Stimulated activated CD8-positive, alpha-beta memory T cell treated with anti-CD3 and anti-CD28 coated beads, Interleukin-15, amount 100 ng/mL, for 48 hours (primary cell): ENCODE measurements around the gene PTGDS.

ENCODE experiments used
- DNase-seq, 2 donors: peaks; one replicate each; pipeline ENCODE4 v3.0.0-alpha.2; 2020; ENCODE audit warnings: low read depth in 2 of 2

PTGDS gene

GRCh38 chr9:136973618-136974617, 3.4 kb upstream of the PTGDS start:
- DNase-seq, result no peak

DNA sequence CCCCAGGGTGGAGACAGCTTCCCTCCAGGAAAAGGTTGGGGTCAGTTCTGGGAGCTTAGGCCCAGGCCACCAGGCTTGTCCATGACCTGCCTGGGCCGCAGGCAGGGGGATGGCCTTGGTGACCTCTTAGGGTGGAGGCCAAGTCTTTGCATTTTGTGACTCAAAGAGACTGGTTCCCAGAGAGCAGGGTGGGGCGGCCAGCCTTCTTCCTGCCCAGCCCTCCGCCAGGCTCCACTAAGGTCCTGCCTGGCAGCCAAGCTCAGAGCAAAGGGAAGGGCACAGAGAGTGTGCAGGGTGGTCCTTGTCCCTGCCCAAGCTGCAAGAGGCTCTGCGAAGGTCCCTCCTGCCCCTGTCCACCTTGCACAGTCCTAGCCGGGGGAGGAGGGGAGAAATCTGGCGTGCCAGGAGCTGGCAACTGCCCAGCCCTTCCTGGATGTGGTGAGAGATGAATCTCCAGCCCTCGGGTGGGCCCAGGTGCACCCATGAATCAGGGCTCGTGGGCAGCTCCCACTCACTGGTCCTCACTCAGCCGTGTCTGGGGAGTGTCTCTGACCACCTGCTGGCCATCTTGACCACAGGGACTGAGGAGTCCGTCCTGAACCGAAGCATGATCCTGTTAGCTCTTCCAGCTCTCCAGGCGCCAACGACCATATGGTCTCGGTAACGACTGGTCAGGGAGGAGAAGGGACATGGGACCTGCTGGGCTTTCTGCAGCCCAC, 2.3 kb upstream of the PTGDS start:
- no peak for DNase-seq

GRCh38 chr9:136975644-136976043, 1.7 kb upstream of the PTGDS start:
- DNase-seq, result peak in 1 of 2 donors; percentile 19

DNA sequence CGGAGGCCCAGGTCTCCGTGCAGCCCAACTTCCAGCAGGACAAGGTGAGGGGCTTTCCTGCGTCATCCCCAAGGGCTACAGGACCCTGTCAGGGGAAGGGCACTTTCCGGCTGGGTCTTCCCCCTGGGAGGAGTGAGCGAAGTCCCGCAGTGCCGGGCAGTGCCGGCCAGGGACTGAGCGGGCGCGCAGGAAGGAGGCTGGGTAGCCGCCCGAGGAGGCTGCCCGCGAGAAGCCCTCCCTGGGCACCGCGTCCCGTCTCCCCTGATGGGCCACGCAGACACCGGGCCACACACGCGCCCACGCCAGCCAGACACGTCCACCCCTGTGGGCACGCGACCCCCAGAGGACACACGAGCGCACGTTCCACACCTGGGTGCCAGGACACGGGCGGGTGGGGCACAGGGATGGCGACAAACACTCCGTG, 357 bp downstream of the PTGDS start:
- no peak for DNase-seq

GRCh38 chr9:136978073-136978864, 965 bp downstream of the PTGDS start:
- DNase-seq, result peak in 1 of 2 donors; percentile 47

- no peak for DNase-seq
These were observed 1.7 kb downstream of the PTGDS start for GRCh38 chr9:136978865-136979544.

- DNase-seq, result no peak
These were observed 2.7 kb downstream of the PTGDS start for GRCh38 chr9:136979769-136980587.

DNA sequence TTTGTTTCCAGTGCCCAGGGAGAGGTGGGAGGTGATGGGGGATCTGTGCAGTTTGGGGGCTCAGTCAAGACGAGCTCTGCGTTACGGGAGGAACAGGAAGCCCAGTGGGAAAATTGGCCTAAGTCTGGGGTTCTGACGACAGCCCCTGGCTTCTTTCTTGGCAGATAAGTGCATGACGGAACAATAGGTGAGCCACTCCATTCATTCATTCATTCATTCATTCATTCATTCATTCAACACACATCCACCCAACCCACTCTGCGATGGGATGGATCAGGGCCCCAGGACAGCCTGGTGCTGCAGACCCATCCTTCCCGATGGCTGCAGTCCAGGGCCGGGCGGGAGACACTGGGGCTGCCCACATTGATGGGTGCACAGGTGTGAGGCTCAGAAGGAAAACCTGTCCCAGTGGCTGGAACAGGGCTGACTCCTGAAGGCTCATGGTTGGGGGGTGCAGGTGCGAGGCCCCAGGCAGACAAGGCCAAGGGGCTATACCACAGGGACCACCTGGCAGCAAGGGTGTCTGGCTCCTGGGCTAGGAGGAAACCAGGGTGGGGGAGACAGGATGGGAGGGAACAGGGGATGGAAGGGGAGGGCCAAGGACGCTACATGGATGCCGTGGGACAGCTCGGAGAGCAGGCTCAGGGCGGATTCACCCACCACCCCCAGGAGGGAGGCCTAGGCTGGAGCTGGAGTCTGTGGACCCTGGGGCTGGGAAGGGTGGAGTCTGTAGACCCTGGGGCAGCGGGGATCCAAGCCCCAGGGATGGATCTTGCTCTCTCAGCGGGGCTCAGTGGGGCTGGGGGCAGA, 3.6 kb downstream of the PTGDS start:
- no peak for DNase-seq

DNA sequence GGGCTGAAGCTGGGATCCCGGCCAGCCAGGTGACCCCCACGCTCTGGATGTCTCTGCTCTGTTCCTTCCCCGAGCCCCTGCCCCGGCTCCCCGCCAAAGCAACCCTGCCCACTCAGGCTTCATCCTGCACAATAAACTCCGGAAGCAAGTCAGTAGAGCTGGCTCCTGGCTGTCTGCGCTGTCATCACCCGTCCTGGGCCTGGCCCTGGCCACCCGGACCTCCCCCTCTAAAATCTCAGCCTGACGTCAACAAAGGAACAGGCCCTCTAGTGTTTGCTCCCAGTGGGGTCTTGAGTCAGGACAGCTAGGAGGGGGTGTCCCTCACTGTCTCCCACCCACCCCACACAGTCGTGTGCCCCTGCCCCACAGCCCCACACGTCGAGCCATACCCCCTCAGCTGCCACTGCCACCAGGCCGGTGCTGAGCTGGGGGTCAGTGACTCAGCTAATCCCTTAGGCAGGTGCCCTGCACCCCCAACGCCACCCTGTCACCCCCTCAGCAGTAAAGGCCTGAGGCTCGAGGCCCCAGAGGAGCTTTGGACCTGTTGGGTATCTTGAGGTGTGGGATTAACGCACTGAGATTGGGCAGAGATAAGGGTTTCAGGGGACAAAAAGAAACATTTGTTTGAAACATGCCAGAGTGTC, 4.4 kb downstream of the PTGDS start:
- DNase-seq, result no peak

- no peak for DNase-seq
These were observed 5.1 kb downstream of the PTGDS start, which contains the start of gene LCNL1 for GRCh38 chr9:136982232-136983051. LCNL1 (plus strand) TSS chr9:136982993; CDS start chr9:136983587, 594 bp downstream.

- no peak for DNase-seq
These were observed 5.9 kb downstream of the PTGDS start for GRCh38 chr9:136983167-136983566.

DNA sequence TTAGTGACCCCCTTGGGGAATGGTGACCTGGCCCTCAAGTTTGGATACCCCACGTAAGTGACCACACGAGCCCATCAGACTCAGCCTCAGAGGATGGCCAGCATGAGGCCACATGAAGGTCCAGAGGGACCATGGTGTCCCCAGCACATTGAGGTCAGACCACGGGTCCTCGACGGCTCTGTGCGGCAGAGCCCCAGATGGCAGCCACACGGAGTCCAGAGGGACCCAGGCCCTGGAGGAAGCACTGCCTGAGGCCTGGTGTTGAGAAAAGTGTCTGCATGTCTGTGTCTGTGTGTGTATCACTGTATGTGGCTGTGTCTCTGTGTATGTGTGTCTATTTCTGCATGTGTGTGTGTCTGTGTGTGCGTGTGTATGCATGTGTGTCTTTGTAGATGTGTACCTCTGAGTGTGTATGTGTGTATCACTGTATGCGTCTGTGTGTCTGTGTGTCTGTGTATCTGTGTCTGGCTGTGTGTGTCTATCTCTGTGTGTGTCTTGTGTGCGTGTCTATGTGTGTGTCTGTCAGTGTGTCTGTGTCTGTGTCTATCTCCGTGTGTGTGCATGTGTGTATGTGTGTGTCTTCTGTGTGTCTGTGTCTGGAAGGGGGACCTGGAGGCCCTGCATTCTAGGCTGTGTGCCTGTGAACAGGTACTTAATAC, 6.5 kb downstream of the PTGDS start:
- no peak for DNase-seq

DNA sequence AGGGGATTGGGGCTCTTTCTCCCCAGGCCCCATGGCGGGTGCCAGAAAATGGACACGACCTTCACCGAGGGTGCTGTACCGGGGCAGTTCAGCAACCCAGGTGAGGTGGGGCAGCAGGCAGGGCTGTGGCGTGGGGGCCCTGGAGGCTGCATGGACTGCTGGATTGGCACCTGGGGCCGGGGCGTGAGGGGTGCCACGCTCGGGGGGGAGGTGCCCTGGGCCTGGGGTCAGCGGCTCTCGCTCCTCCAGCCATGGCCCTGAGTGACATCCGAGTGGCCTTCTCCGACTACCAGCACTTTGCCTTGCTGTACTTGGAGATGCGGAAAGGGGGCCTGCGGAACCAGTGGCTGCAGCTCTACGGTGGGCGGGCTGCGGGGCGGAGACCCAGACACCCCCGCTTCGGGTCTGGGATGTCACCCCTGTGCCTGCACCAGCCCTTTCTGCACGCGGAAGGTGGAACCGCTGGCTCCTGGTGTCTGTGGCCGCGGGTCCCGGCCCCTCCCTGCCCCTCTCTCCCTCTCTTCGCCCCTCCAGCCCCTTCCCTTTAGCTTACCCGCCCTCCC, 7.2 kb downstream of the PTGDS start:
- no peak for DNase-seq

DNA sequence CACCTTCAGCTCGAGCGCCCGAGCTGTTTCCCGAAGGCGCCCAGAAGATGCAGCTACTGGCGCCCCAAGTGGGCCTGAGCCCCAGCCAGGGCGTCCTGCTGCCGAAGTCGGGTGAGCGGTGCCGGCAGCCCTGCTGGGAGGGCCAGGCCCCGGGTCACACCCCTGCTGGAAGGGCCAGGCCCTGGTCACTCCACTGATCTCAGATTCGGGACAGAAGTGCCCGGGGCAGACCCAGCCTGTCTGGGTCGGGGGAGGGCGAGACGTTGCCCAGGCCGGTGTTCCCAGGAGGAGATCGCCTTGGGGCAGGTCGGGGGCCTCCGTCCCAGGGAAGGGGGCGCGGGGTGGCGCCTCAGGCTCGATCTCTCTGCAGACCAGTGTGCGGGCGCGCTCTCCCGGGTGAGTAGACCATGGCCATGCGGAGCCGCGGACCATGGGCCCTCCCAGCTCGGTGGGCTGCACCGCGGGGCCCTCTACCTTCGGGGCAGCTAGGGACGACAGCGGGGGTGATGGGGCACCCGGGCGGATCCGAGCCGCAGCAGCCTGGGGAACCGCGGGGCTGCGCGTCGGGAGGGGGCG, 7.8 kb downstream of the PTGDS start:
- DNase-seq, result no peak

- DNase-seq, result no peak
These were observed 8.5 kb downstream of the PTGDS start for GRCh38 chr9:136985853-136986252.

GRCh38 chr9:136988872-136989271, 11.6 kb downstream of the PTGDS start:
- DNase-seq, result no peak
